HepG2 (cell line): ENCODE measurements around the gene STIM1. TPM values are rescaled to one million over a fixed set of nuclear protein-coding genes. Genes with fewer than 3 reads are reported as not detected.

Source experiments
- JUN ChIP-seq: sonication (generic); formaldehyde crosslinking; IDR thresholded peaks from 2 replicates; pipeline ENCODE4 v1.4.0; 2020; ENCODE audit warnings: mild to moderate bottlenecking, missing genetic modification reagents
- MED8 ChIP-seq: sonication (generic); formaldehyde crosslinking; IDR thresholded peaks from 2 replicates; pipeline ENCODE4 v1.8.1; 2023; ENCODE audit warnings: mild to moderate bottlenecking, missing genetic modification reagents; ENCODE audit not compliant: insufficient replicate concordance
- PHB2 ChIP-seq: fragments of 450-650 bp; IDR thresholded peaks from 2 replicates; pipeline ENCODE4 v1.6.1; 2018; ENCODE audit not compliant: partially characterized antibody
- SOX6 ChIP-seq, 2 experiments: fragments of 450-650 bp in 1 of 2; sonication (generic) in 1 of 2; formaldehyde crosslinking in 1 of 2; IDR thresholded peaks; 2 replicates each; pipeline versions ENCODE4 v1.4.0 to v1.6.1; 2017 to 2020; ENCODE audit warnings: antibody characterized with exemption in 1 of 2, mild to moderate bottlenecking in 1 of 2, missing genetic modification reagents in 1 of 2
- polyA plus RNA-seq, 8 experiments: library from polyadenylated mRNA; depleted of rRNA in 3 of 8; stranded (reverse) in 7 of 8; unstranded in 1 of 8; fragments of >200 nt; fragmentation: Illumina TruSeq in 4 of 8; extraction: Trizol in 4 of 8; gene quantifications; 2 replicates each; pipeline versions ENCODE4 v1.2.1 to v1.2.3, GENCODE V29; 2011 to 2016; ENCODE audit warnings: low read depth in 4 of 8, missing spikeins in 1 of 8, mixed read lengths in 1 of 8; ENCODE audit not compliant: insufficient read depth in 1 of 8
- total RNA-seq, 5 experiments: library from RNA; depleted of rRNA; stranded (reverse); fragments of >200 nt; fragmentation: Illumina TruSeq; extraction: Trizol; gene quantifications; 2 replicates each; pipeline ENCODE4 v1.2.3, GENCODE V29; 2016; ENCODE audit warnings: low read depth in 1 of 5
- TF ChIP-seq, protein P1 (sequence below): sonication (generic); formaldehyde crosslinking; IDR thresholded peaks from 2 replicates; pipeline ENCODE4 v1.4.0; 2020; ENCODE audit warnings: missing genetic modification reagents
- TF ChIP-seq, protein P2 (sequence below): sonication (generic); formaldehyde crosslinking; IDR thresholded peaks from 2 replicates; pipeline ENCODE4 v1.4.0; 2020; ENCODE audit warnings: missing genetic modification reagents
- TF ChIP-seq, protein P3 (sequence below): sonication (generic); formaldehyde crosslinking; IDR thresholded peaks from 2 replicates; pipeline ENCODE4 v1.5.0; 2020; ENCODE audit warnings: missing genetic modification reagents, mild to moderate bottlenecking, borderline replicate concordance

Gene STIM1
- total and polyA plus RNA-seq, 2 of the 13 experiments (the other 11 are each of a cell fraction or from before 2014, with no cell fraction given) = 19.2 to 28.5 TPM

DNA sequence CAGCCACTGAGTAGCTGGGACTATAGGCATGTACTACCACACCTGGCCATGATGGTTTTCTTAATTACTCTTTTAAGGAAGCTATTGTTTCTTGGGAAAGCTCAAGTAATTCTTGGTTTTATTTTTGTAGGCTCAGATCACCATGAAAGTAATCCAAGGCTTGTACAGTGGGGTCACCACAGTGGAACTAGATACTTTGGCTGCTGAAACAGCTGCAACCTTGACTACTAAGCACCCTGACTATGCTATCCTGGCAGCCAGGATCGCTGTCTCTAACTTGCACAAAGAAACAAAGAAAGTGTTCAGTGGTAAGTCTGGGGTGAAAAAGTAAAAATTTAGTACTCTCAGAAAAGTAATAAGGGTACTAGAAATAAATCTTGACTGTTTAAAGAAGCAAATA is 250.5 kb downstream of the STIM1 start (continued):
- TF ChIP-seq SOX6 (IDR thresholded peaks at IDR 0.05) (no peak), SOX6 (CRISPR knock-in tag; IDR thresholded peaks at IDR 0.05) (no peak), MED8 (no peak), PHB2 (no peak), JUN (CRISPR knock-in tag) (no peak)
- TF ChIP-seq, protein P1, sequence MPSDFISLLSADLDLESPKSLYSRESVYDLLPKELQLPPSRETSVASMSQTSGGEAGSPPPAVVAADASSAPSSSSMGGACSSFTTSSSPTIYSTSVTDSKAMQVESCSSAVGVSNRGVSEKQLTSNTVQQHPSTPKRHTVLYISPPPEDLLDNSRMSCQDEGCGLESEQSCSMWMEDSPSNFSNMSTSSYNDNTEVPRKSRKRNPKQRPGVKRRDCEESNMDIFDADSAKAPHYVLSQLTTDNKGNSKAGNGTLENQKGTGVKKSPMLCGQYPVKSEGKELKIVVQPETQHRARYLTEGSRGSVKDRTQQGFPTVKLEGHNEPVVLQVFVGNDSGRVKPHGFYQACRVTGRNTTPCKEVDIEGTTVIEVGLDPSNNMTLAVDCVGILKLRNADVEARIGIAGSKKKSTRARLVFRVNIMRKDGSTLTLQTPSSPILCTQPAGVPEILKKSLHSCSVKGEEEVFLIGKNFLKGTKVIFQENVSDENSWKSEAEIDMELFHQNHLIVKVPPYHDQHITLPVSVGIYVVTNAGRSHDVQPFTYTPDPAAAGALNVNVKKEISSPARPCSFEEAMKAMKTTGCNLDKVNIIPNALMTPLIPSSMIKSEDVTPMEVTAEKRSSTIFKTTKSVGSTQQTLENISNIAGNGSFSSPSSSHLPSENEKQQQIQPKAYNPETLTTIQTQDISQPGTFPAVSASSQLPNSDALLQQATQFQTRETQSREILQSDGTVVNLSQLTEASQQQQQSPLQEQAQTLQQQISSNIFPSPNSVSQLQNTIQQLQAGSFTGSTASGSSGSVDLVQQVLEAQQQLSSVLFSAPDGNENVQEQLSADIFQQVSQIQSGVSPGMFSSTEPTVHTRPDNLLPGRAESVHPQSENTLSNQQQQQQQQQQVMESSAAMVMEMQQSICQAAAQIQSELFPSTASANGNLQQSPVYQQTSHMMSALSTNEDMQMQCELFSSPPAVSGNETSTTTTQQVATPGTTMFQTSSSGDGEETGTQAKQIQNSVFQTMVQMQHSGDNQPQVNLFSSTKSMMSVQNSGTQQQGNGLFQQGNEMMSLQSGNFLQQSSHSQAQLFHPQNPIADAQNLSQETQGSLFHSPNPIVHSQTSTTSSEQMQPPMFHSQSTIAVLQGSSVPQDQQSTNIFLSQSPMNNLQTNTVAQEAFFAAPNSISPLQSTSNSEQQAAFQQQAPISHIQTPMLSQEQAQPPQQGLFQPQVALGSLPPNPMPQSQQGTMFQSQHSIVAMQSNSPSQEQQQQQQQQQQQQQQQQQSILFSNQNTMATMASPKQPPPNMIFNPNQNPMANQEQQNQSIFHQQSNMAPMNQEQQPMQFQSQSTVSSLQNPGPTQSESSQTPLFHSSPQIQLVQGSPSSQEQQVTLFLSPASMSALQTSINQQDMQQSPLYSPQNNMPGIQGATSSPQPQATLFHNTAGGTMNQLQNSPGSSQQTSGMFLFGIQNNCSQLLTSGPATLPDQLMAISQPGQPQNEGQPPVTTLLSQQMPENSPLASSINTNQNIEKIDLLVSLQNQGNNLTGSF (CRISPR knock-in tag) = no peak
- TF ChIP-seq, protein P2, sequence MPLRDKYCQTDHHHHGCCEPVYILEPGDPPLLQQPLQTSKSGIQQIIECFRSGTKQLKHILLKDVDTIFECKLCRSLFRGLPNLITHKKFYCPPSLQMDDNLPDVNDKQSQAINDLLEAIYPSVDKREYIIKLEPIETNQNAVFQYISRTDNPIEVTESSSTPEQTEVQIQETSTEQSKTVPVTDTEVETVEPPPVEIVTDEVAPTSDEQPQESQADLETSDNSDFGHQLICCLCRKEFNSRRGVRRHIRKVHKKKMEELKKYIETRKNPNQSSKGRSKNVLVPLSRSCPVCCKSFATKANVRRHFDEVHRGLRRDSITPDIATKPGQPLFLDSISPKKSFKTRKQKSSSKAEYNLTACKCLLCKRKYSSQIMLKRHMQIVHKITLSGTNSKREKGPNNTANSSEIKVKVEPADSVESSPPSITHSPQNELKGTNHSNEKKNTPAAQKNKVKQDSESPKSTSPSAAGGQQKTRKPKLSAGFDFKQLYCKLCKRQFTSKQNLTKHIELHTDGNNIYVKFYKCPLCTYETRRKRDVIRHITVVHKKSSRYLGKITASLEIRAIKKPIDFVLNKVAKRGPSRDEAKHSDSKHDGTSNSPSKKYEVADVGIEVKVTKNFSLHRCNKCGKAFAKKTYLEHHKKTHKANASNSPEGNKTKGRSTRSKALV (CRISPR knock-in tag) = no peak
- TF ChIP-seq, protein P3, sequence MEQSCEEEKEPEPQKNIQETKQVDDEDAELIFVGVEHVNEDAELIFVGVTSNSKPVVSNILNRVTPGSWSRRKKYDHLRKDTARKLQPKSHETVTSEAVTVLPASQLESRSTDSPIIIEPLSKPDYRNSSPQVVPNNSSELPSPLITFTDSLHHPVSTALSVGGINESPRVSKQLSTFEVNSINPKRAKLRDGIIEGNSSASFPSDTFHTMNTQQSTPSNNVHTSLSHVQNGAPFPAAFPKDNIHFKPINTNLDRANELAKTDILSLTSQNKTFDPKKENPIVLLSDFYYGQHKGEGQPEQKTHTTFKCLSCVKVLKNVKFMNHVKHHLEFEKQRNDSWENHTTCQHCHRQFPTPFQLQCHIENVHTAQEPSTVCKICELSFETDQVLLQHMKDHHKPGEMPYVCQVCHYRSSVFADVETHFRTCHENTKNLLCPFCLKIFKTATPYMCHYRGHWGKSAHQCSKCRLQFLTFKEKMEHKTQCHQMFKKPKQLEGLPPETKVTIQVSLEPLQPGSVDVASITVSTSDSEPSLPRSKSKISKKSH (CRISPR knock-in tag) = no peak
- TF ChIP-seq, all 625 proteins: peak for 0
